ENCODE data around the gene PTPRM.

PTPRM gene

DNA sequence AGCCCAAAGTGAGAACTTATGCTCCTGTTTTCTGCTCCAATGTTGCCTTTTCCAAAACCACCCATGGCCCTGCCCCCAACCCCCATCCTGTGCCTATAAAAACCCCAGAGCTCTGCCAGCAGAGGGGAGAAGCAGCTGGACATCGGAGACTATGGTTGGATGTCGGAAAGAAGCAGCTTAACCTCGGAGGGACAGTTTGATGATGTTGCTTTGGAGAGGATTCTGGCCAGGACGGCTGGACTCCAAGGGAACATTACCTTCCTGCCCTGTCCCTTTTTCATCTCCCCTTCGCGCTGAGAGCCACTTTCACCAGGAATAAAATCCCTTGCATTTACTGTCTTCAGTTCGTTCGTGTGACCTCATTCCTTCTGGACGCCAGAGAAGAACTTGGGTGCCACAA lies 158.4 kb downstream of the PTPRM start:
- Histone ChIP-seq H3K4me1 (ENCODE audit: low read depth, poor library complexity, severe bottlenecking) (peaks cover 10% of the 10 kb centered on the region), H3K79me2 (ENCODE audit: insufficient read depth, low read depth) (no peaks in the 10 kb centered on the region), H2AFZ (ENCODE audit: low read depth) (no peak overlapping the region), H3K27me3 (ENCODE audit: insufficient read depth, low read depth) (no peaks in the 10 kb centered on the region), H3K36me3 (ENCODE audit: insufficient read depth) (no peaks in the 10 kb centered on the region), H4K20me1 (ENCODE audit: insufficient read depth) (no peaks in the 10 kb centered on the region), H3K9ac (no peak overlapping the region), H3K4me2 (no peak overlapping the region), H3K27ac (no peak overlapping the region), H3K4me3 (IDR thresholded peaks at IDR 0.05; ENCODE audit: insufficient read depth, low read depth, low read length) (no peak overlapping the region)
- TF ChIP-seq, protein P1, sequence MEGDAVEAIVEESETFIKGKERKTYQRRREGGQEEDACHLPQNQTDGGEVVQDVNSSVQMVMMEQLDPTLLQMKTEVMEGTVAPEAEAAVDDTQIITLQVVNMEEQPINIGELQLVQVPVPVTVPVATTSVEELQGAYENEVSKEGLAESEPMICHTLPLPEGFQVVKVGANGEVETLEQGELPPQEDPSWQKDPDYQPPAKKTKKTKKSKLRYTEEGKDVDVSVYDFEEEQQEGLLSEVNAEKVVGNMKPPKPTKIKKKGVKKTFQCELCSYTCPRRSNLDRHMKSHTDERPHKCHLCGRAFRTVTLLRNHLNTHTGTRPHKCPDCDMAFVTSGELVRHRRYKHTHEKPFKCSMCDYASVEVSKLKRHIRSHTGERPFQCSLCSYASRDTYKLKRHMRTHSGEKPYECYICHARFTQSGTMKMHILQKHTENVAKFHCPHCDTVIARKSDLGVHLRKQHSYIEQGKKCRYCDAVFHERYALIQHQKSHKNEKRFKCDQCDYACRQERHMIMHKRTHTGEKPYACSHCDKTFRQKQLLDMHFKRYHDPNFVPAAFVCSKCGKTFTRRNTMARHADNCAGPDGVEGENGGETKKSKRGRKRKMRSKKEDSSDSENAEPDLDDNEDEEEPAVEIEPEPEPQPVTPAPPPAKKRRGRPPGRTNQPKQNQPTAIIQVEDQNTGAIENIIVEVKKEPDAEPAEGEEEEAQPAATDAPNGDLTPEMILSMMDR (conservative IDR thresholded peaks at IDR 0.05; ENCODE audit: low read depth, low read length), result no peak

DNA sequence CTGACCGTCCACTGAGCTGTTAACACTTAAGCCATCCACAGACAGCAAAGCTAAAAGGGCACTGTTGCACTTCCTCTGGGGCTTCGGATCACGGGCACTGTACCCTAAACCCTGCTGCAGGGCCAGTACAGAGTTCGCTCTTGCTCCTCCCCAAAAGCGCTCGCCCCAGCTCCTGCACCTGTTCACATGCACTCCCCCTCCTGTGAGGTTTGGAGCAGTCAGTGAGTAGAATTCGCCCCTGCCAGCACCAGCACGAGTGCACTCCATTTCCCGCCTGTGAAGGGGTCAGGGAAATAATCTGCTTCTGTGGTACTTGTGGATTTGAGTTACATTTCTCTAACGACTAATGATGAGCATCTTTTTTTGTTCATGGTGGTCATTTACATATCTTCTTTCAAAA lies 158.8 kb downstream of the PTPRM start:
- Histone ChIP-seq H2AFZ (ENCODE audit: low read depth) (no peak overlapping the region), H3K36me3 (ENCODE audit: insufficient read depth) (no peaks in the 10 kb centered on the region), H3K79me2 (ENCODE audit: insufficient read depth, low read depth) (no peaks in the 10 kb centered on the region), H3K9ac (no peak overlapping the region), H3K27ac (no peak overlapping the region), H3K4me2 (no peak overlapping the region), H3K27me3 (ENCODE audit: insufficient read depth, low read depth) (no peaks in the 10 kb centered on the region), H4K20me1 (ENCODE audit: insufficient read depth) (no peaks in the 10 kb centered on the region), H3K4me1 (ENCODE audit: low read depth, poor library complexity, severe bottlenecking) (peaks cover 10% of the 10 kb centered on the region), H3K4me3 (IDR thresholded peaks at IDR 0.05; ENCODE audit: insufficient read depth, low read depth, low read length) (no peak overlapping the region)
- TF ChIP-seq, protein P1 (conservative IDR thresholded peaks at IDR 0.05; ENCODE audit: low read depth, low read length), result no peak

DNA sequence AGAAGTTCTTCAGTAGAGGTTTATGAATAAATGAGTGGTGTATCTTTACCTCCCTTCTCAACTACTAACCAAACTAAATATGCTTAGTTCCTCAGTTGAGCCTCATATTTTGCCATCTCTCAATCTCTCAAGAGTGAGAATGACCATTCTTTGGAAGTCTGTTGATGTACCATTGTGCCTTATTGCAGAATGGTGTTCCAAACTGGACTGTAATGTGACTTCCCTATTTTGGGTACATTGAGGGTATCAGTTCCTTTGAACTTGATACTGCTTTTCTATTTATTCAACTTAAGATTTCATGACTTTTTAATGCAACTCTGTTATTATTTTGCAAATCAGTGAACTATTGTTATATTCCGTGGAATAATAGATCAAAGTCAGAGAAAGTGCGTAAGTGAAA lies 159.4 kb downstream of the PTPRM start:
- no peak overlapping the region for H3K27ac ChIP-seq
- H2AFZ ChIP-seq (ENCODE audit: low read depth), result no peak overlapping the region
- TF ChIP-seq, protein P1 (conservative IDR thresholded peaks at IDR 0.05; ENCODE audit: low read depth, low read length), result no peak

DNA sequence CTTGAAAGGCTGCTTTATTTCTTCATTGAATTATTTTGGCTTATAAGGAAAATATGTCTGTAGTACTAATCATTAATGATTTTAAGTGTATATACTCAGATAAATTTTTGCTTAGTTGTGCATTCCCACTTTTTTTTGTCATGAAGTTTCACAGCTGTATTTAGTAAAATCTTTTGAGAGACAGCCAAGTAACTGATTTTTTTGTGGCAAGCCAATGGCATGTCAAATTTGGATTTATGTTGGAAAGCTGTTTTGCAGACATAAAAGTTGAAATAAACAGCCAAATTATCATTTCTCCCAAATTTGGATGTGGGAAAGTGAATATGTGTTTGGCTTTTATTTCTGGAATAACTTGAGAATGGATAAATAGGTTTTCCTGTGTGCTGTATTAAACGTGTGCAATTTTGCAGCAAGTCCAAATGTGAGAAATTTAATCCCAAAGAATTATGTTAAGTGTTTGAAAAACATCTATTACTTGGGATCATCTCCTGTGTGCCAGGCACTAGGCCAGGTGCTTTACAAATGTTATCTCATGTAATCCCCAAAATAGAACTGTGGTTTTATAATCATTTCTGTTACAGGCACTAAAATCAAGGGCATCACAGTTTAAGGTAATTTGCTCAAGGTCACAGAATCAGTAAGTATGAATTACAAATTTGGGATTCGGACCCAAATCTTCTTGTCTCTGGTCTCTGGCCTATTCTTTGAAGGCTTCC lies 160.4 kb downstream of the PTPRM start:
- Histone ChIP-seq H3K4me2 (no peak overlapping the region), H4K20me1 (ENCODE audit: insufficient read depth) (no peaks in the 10 kb centered on the region), H3K36me3 (ENCODE audit: insufficient read depth) (no peaks in the 10 kb centered on the region), H3K4me1 (ENCODE audit: low read depth, poor library complexity, severe bottlenecking) (peaks cover 10% of the 10 kb centered on the region), H3K4me3 (IDR thresholded peaks at IDR 0.05; ENCODE audit: insufficient read depth, low read depth, low read length) (no peak overlapping the region), H2AFZ (ENCODE audit: low read depth) (no peak overlapping the region), H3K79me2 (ENCODE audit: insufficient read depth, low read depth) (no peaks in the 10 kb centered on the region), H3K9ac (no peak overlapping the region), H3K27me3 (ENCODE audit: insufficient read depth, low read depth) (no peaks in the 10 kb centered on the region), H3K27ac (no peak overlapping the region)
- TF ChIP-seq, protein P1 (conservative IDR thresholded peaks at IDR 0.05; ENCODE audit: low read depth, low read length), result no peak

More for the DNA sequence above, 159.4 kb downstream of the PTPRM start:
- no peak overlapping the region for H3K9ac ChIP-seq
- no peaks in the 10 kb centered on the region for H3K27me3 ChIP-seq (ENCODE audit: insufficient read depth, low read depth)
- H3K36me3 ChIP-seq (ENCODE audit: insufficient read depth), result no peaks in the 10 kb centered on the region
- no peak overlapping the region for H3K4me2 ChIP-seq
- H4K20me1 ChIP-seq (ENCODE audit: insufficient read depth), result no peaks in the 10 kb centered on the region
- H3K79me2 ChIP-seq (ENCODE audit: insufficient read depth, low read depth), result no peaks in the 10 kb centered on the region
- no peak overlapping the region for H3K4me3 ChIP-seq (IDR thresholded peaks at IDR 0.05; ENCODE audit: insufficient read depth, low read depth, low read length)
- peaks cover 10% of the 10 kb centered on the region for H3K4me1 ChIP-seq (ENCODE audit: low read depth, poor library complexity, severe bottlenecking)

All from KMS-11 (cell line).